Breast epithelium (tissue), 3 donors: ENCODE results near the gene KCNH2.

Source experiments
- POLR2A ChIP-seq: fragments of 450-650 bp; IDR thresholded peaks from one replicate; pipeline ENCODE4 v1.6.1; 2016; ENCODE audit warnings: antibody characterized with exemption, mild to moderate bottlenecking, moderate library complexity
- TF ChIP-seq, protein P1 (sequence below), 3 donors: fragments of 450-650 bp; IDR thresholded peaks; one replicate each; pipeline ENCODE4 v1.5.1; 2016 to 2017; ENCODE audit warnings: antibody characterized with exemption in 3 of 3, mild to moderate bottlenecking in 3 of 3, moderate library complexity in 3 of 3

DNA sequence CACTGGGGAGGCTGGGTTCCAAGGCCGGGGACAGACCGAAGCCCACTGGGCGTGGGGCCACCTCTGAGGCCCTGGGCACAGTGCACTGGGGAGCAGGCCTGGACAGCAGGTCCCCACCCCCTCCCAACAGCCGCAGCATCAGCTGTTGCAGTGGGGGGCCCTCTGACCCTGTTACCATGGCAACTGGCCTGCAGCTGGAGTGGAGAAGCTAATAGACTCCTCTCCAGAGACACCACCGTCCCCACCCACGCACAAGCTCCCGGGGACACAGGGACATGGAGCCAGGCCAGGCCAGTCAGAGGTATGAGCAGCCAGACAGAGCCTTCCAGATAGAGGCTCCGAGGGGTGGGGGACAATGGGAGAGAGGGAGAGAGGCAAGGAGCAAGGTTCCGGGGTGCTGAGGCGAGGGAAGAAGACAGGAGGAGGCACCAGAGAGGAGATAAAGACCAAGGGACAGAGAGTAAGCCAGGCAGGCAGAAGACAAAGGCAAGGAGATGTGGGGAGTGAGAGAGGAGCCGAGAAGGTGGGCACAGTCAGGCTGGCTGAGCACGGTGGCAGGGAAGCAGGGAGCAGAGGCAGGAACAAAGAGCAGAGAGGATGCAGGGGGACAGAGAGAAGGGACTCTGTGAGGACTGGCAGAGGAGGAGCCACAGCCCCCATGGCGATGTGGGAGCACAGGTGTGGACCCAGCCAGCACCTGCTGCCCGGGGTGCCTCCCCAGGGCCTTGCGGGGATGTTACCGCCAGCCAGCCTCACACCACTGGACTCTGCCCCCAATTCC lies 6.7 kb downstream of the KCNH2 start:
- no peak for TF ChIP-seq POLR2A
- TF ChIP-seq, protein P1, sequence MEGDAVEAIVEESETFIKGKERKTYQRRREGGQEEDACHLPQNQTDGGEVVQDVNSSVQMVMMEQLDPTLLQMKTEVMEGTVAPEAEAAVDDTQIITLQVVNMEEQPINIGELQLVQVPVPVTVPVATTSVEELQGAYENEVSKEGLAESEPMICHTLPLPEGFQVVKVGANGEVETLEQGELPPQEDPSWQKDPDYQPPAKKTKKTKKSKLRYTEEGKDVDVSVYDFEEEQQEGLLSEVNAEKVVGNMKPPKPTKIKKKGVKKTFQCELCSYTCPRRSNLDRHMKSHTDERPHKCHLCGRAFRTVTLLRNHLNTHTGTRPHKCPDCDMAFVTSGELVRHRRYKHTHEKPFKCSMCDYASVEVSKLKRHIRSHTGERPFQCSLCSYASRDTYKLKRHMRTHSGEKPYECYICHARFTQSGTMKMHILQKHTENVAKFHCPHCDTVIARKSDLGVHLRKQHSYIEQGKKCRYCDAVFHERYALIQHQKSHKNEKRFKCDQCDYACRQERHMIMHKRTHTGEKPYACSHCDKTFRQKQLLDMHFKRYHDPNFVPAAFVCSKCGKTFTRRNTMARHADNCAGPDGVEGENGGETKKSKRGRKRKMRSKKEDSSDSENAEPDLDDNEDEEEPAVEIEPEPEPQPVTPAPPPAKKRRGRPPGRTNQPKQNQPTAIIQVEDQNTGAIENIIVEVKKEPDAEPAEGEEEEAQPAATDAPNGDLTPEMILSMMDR (IDR thresholded peaks at IDR 0.05): no peak
